BLaER1 treated with 17β-estradiol and CSF1 and Interleukin-3, amounts not matched to agents 10 nM and 100 nM (cell line): ENCODE measurements around the gene NOP56.

ENCODE experiments used
- H3K27ac ChIP-seq, 11 experiments: shearing (Covaris generic); formaldehyde crosslinking; 2 replicates each; pipeline ENCODE4 v1.8.1; 2022
- H3K27me3 ChIP-seq, 11 experiments: shearing (Covaris generic); formaldehyde crosslinking; 2 replicates each; pipeline ENCODE4 v1.8.1; 2022
- H3K36me3 ChIP-seq, 11 experiments: shearing (Covaris generic); formaldehyde crosslinking; 2 replicates each; pipeline ENCODE4 v1.8.1; 2022
- H3K4me1 ChIP-seq, 10 experiments: shearing (Covaris generic); formaldehyde crosslinking; 2 replicates each; pipeline ENCODE4 v1.8.1; 2022
- H3K4me2 ChIP-seq, 11 experiments: shearing (Covaris generic); formaldehyde crosslinking; 2 replicates each; pipeline ENCODE4 v1.8.1; 2022
- H3K4me3 ChIP-seq, 10 experiments: shearing (Covaris generic); formaldehyde crosslinking; 2 replicates each; pipeline ENCODE4 v1.8.1; 2022
- H3K9ac ChIP-seq, 11 experiments: shearing (Covaris generic); formaldehyde crosslinking; 2 replicates each; pipeline ENCODE4 v1.8.1; 2022
- H3K9me3 ChIP-seq, 11 experiments: shearing (Covaris generic); formaldehyde crosslinking; replicated peaks in 1 of 11; 2 replicates each; pipeline ENCODE4 v1.8.1; 2022
- H4K20me1 ChIP-seq, 11 experiments: shearing (Covaris generic); formaldehyde crosslinking; 2 replicates each; pipeline ENCODE4 v1.8.1; 2022
- Cebpa-rat ChIP-seq, 11 experiments: shearing (Covaris generic); IDR thresholded peaks; 2 replicates each; pipeline ENCODE4 v1.8.1; 2022

The NOP56 gene

DNA sequence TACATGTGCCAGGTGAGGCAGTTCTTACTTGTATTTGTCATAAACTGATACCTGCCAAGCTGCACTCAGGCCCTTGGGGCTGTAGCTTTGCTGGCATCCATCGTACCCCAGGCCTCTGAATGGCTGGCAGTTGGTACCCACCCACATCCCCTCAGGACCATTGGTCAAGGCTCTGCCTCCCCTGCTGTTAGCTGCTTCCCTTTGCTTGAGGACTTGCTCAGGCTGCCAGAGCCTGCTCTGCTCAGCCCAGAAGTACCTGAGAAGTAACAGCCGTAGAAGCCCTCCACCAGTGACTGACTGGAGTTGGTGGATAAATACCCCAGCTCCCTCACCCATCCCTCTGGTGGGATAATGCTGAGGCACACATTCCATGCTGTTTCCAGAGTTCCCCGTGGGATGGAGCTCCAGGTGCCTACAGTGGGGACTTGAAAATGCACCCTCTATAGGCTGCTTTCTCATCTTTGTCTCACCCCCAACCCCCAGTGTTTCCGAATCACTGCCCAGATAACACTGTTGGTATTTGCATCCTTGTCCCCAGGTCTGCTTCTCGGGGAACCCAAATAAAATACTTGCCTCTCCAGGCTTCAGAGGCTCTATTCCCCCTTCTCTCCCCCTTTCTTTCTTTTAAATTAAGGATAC is 47.5 kb downstream of the NOP56 start:
- Histone ChIP-seq H3K27me3 (peaks cover 0 to 6% (median 0%) of the 10 kb centered on the region in 11 experiments; a peak in 4 of 22 replicates), H3K4me3 (no peak overlapping the region), H3K9me3 (peaks cover 0 to 9% (median 0%) of the 10 kb centered on the region in 11 experiments; a peak in 5 of 22 replicates), H3K4me2 (no peak overlapping the region), H3K4me1 (peaks cover 0 to 36% (median 27%) of the 10 kb centered on the region in 10 experiments; a peak in 18 of 20 replicates), H4K20me1 (peaks cover 0 to 23% (median 0%) of the 10 kb centered on the region in 11 experiments; a peak in 5 of 22 replicates), H3K27ac (no peak overlapping the region), H3K9ac (no peak overlapping the region), H3K36me3 (no peaks in the 10 kb centered on the region)
- TF ChIP-seq Cebpa-rat (IDR thresholded peaks at IDR 0.05): no peak

DNA sequence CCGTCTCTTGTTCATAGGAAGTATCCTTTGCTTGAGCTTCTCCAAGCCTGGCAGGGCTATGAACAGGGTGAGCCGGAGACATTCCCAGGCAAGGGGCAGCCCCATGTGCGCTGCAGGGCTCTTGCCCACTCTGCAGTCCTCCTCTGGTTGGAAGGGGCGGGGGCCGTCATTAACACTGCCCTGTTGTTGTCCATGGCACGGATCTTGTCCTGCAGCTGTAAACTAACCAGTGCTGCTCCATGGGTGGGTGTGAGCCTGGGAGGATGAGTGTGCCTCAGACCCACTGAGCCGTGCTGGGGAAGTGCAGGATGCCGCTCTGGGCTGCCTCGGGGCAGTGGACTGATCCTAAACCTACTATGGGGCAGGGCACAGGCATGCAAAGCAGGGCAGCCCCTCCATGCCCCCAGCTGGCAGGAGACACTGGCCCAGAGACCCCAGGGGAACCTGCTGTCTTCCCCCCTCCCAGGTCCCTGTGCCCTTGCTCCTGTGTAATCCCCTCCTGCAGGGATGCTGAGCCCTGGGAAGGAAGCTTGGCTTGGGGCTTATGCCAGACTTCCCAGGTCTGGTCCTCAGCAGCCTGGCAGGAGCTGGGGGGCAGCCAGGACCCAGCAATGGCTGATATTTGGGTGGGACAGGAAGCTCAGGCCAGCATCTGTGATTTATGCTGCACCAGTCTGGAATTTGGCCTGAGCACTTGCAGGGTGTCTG is 48.6 kb downstream of the NOP56 start:
- Histone ChIP-seq H3K4me2 (no peak overlapping the region; a peak in 1 of 22 replicates), H3K9me3 (peaks cover 0 to 9% (median 0%) of the 10 kb centered on the region in 11 experiments; a peak in 5 of 22 replicates), H3K9ac (no peak overlapping the region), H3K4me3 (no peak overlapping the region), H3K27me3 (no peaks in the 10 kb centered on the region), H4K20me1 (peaks cover 0 to 22% (median 0%) of the 10 kb centered on the region in 11 experiments; a peak in 3 of 22 replicates), H3K36me3 (no peaks in the 10 kb centered on the region), H3K27ac (no peak overlapping the region), H3K4me1 (peaks cover 0 to 24% (median 15%) of the 10 kb centered on the region in 10 experiments; a peak in 13 of 20 replicates)
- TF ChIP-seq Cebpa-rat (IDR thresholded peaks at IDR 0.05): no peak

- Histone ChIP-seq H4K20me1 (peaks cover 0 to 22% (median 0%) of the 10 kb centered on the region in 11 experiments; a peak in 3 of 22 replicates), H3K27ac (no peak overlapping the region), H3K36me3 (no peaks in the 10 kb centered on the region), H3K4me2 (no peak overlapping the region), H3K4me3 (no peak overlapping the region), H3K4me1 (peaks cover 4 to 29% (median 20%) of the 10 kb centered on the region in 10 experiments), H3K9ac (no peak overlapping the region), H3K9me3 (peaks cover 0 to 9% (median 0%) of the 10 kb centered on the region in 11 experiments; a peak in 5 of 22 replicates), H3K27me3 (no peaks in the 10 kb centered on the region)
- TF ChIP-seq Cebpa-rat (IDR thresholded peaks at IDR 0.05): no peak
Observed at GRCh38 chr20:2701671-2702081, 49.2 kb downstream of the NOP56 start.

- Histone ChIP-seq H3K4me3 (no peak overlapping the region), H3K27ac (no peak overlapping the region), H3K27me3 (no peaks in the 10 kb centered on the region), H3K9ac (no peak overlapping the region), H3K4me2 (no peak overlapping the region), H3K9me3 (peaks cover 0 to 9% (median 0%) of the 10 kb centered on the region in 11 experiments; a peak in 5 of 22 replicates), H4K20me1 (peaks cover 0 to 14% (median 0%) of the 10 kb centered on the region in 11 experiments; a peak in 3 of 22 replicates), H3K4me1 (peaks cover 17 to 29% (median 23%) of the 10 kb centered on the region in 10 experiments), H3K36me3 (no peaks in the 10 kb centered on the region)
- no peak for TF ChIP-seq Cebpa-rat (IDR thresholded peaks at IDR 0.05)
Observed at GRCh38 chr20:2703716-2704475, 51.5 kb downstream of the NOP56 start.

- Histone ChIP-seq H3K4me3 (no peak overlapping the region), H3K27ac (no peak overlapping the region), H3K9me3 (peaks cover 0 to 9% (median 0%) of the 10 kb centered on the region in 11 experiments; a peak in 5 of 22 replicates), H3K27me3 (no peaks in the 10 kb centered on the region), H4K20me1 (peaks cover 0 to 8% (median 0%) of the 10 kb centered on the region in 11 experiments; a peak in 3 of 22 replicates), H3K9ac (no peak overlapping the region), H3K4me1 (peaks cover 17 to 35% (median 32%) of the 10 kb centered on the region in 10 experiments), H3K36me3 (no peaks in the 10 kb centered on the region), H3K4me2 (peak overlapping the region; percentile 37 to 80 (median 63); a peak in 20 of 22 replicates)
- TF ChIP-seq Cebpa-rat (IDR thresholded peaks at IDR 0.05): no peak
Observed at GRCh38 chr20:2705931-2706645, 53.7 kb downstream of the NOP56 start.

DNA sequence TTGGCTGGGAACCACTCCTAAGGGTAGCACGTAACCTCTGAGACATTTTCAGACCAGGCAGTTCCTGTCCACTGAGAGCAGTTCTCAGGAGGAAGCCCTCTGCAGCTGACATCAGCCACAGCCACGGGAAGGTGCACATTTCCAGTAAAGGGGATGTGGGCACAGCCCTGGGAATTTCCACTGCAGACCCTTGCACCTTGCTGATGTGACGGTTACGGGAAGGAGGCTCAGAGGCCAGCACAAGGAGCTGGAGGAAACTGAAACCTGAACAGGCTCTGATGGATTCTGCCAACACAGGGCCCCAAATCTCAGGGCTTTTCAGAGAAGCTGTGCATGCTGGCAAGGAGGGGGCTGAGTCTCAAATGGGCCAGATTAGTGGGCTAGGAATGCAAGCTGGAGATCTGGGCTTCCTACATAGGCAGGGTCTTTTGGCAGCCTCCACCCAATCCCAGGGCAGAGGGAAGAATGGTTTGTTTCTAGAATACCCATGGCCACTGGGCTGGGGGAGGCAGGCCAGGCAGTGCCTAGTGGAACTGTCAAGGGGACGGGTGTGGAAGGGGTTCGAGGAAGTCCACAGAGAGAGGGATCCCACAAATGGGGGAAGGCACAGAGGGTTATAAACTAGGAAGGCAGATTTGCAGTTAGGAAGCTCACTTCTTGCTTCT is 54.4 kb downstream of the NOP56 start:
- Histone ChIP-seq H3K27ac (peak overlapping the region in 1 of 11 experiments; percentile 13; a peak in 1 of 22 replicates), H3K36me3 (no peaks in the 10 kb centered on the region), H3K4me3 (no peak overlapping the region), H3K4me1 (peaks cover 17 to 35% (median 29%) of the 10 kb centered on the region in 10 experiments), H3K27me3 (no peaks in the 10 kb centered on the region), H4K20me1 (0 out of 22 replicates have a peak, but pooled peaks cover 0 to 5% (median 0%) of the 10 kb centered on the region in 11 experiments), H3K9me3 (peaks cover 0 to 9% (median 0%) of the 10 kb centered on the region in 11 experiments; a peak in 5 of 22 replicates), H3K4me2 (peak overlapping the region; percentile 37 to 80 (median 63)), H3K9ac (peak overlapping the region in 1 of 11 experiments; percentile 16; a peak in 1 of 22 replicates)
- no peak for TF ChIP-seq Cebpa-rat (IDR thresholded peaks at IDR 0.05)

DNA sequence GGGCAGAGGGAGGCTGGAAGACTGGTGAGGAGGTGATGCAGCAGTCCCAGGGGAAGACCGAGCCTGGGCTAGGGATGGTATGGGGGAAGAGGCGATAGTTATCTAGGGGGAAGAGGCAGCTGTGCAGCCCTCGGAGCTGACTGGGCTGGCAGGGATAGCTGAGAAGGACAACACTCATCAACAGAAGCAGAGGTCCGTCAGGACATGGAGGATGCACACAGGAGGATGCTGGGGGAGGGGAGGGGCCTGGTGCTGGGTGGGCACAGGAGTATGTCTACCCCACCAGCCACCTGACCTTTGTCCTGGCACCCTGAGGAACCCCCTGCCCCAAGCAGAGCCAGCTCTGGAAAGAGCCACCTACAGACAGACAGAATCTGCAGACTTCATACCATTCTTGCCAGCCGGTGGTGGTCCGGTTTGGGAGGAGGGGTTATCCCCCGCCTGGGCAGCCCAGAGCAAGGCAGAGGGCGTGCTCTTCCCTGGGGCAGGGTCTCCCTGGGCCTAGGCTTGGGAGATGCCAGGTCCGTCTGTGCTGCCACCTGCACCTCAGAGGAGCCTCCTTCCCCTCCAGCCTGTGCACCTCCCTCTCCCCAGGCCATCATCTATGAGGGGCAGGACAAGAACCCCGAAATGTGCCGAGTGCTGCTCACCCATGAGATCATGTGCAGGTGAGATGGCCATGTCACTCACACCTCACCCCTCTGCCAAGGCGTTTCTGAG is 55.1 kb downstream of the NOP56 start:
- no peak for TF ChIP-seq Cebpa-rat (IDR thresholded peaks at IDR 0.05)
- Histone ChIP-seq H3K27me3 (no peaks in the 10 kb centered on the region), H3K27ac (no peak overlapping the region), H3K9me3 (peaks cover 0 to 9% (median 0%) of the 10 kb centered on the region in 11 experiments; a peak in 5 of 22 replicates), H4K20me1 (0 out of 22 replicates have a peak, but pooled peaks cover 0 to 5% (median 0%) of the 10 kb centered on the region in 11 experiments), H3K36me3 (no peaks in the 10 kb centered on the region), H3K4me3 (no peak overlapping the region), H3K4me1 (peaks cover 17 to 35% (median 29%) of the 10 kb centered on the region in 10 experiments), H3K4me2 (peak overlapping the region; percentile 37 to 80 (median 63)), H3K9ac (peak overlapping the region in 1 of 11 experiments; percentile 5; a peak in 1 of 22 replicates)
